Measurements from ENCODE around the gene PARVG. TPM values are rescaled to one million over a fixed set of nuclear protein-coding genes. Genes with fewer than 3 reads are reported as not detected.

The PARVG gene
- total RNA-seq, 4 donors from 2014 or later, result 7.1 to 16.2 (median 11.2) TPM

DNA sequence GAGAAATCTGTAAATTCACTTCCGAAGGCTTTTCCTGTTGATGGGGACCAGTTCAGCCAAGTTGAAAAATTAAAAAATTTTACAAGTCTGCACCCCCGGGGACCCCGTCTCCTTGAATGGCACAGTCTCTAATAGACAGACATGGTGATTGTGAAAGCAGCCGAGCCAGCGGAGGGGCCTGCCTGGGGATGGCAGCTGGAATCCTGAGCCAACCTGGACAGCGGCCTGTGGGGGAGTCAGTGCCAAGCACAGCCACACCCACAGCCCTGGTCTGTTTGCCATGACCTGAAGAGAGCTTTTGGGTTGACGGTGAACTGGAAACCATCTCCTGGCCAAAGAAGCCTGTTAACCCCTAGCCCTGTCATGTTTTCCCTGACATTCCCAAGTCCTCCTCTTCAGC lies 64.7 kb downstream of the PARVG start:
- 86% methylated on average over 6 of the region's 7 CpGs for WGBS
- TF ChIP-seq POLR2A (IDR thresholded peaks at IDR 0.05; ENCODE audit: low read depth), result no peak
- TF ChIP-seq, protein P1, sequence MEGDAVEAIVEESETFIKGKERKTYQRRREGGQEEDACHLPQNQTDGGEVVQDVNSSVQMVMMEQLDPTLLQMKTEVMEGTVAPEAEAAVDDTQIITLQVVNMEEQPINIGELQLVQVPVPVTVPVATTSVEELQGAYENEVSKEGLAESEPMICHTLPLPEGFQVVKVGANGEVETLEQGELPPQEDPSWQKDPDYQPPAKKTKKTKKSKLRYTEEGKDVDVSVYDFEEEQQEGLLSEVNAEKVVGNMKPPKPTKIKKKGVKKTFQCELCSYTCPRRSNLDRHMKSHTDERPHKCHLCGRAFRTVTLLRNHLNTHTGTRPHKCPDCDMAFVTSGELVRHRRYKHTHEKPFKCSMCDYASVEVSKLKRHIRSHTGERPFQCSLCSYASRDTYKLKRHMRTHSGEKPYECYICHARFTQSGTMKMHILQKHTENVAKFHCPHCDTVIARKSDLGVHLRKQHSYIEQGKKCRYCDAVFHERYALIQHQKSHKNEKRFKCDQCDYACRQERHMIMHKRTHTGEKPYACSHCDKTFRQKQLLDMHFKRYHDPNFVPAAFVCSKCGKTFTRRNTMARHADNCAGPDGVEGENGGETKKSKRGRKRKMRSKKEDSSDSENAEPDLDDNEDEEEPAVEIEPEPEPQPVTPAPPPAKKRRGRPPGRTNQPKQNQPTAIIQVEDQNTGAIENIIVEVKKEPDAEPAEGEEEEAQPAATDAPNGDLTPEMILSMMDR (IDR thresholded peaks at IDR 0.05), result no peak
- TF ChIP-seq POLR2AphosphoS5 (IDR thresholded peaks at IDR 0.05), result no peak
- no peak for TF ChIP-seq EP300 (IDR thresholded peaks at IDR 0.05)
- Histone ChIP-seq H3K4me3 (no peak overlapping the region), H3K4me1 (no peaks in the 10 kb centered on the region), H3K27me3 (peaks cover 0 to 5% (median 0%) of the 10 kb centered on the region in 4 donors), H3K27ac (replicated peaks in 1 of 4) (no peak overlapping the region), H3K9me3 (peaks cover 0 to 15% (median 13%) of the 10 kb centered on the region in 4 donors), H3K36me3 (peaks cover 0 to 4% (median 2%) of the 10 kb centered on the region in 4 donors)
- intact Hi-C loops (cut with DNase I), result no loop called here
- DNase-seq (ENCODE audit: extremely low spot score), result peak; percentile 81

DNA sequence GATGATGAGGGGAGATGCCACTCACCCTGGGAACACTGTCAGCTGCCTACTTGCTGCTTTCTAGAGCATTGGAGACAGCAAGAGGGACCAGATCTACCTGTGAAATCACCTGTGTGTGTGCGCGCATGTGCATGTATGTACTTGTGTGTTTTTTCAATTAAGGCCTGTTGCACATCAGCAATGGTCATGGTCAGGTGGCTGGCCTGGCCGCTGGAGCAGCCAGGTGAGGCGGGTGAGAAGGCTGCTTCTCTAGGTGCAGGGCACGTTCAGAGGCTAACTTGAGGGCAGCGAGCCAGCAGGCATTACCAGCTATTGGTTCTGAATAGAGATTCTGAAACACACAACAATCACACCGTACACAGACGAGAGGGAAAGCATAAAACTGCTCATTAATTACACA lies 65.1 kb downstream of the PARVG start:
- peak; percentile 70 for DNase-seq (ENCODE audit: extremely low spot score)
- Histone ChIP-seq H3K9me3 (peaks cover 0 to 20% (median 13%) of the 10 kb centered on the region in 4 donors), H3K4me3 (no peak overlapping the region), H3K4me1 (no peaks in the 10 kb centered on the region), H3K27me3 (peaks cover 0 to 5% (median 0%) of the 10 kb centered on the region in 4 donors), H3K27ac (replicated peaks in 1 of 4) (no peak overlapping the region), H3K36me3 (peaks cover 0 to 4% (median 2%) of the 10 kb centered on the region in 4 donors)
- intact Hi-C loops (cut with DNase I), result no loop called here
- TF ChIP-seq POLR2AphosphoS5 (IDR thresholded peaks at IDR 0.05) (no peak), POLR2A (IDR thresholded peaks at IDR 0.05; ENCODE audit: low read depth) (no peak), EP300 (IDR thresholded peaks at IDR 0.05) (no peak)
- TF ChIP-seq, protein P1 (IDR thresholded peaks at IDR 0.05), result no peak
- WGBS, result 79% methylated on average over 6 of the region's 8 CpGs

DNA sequence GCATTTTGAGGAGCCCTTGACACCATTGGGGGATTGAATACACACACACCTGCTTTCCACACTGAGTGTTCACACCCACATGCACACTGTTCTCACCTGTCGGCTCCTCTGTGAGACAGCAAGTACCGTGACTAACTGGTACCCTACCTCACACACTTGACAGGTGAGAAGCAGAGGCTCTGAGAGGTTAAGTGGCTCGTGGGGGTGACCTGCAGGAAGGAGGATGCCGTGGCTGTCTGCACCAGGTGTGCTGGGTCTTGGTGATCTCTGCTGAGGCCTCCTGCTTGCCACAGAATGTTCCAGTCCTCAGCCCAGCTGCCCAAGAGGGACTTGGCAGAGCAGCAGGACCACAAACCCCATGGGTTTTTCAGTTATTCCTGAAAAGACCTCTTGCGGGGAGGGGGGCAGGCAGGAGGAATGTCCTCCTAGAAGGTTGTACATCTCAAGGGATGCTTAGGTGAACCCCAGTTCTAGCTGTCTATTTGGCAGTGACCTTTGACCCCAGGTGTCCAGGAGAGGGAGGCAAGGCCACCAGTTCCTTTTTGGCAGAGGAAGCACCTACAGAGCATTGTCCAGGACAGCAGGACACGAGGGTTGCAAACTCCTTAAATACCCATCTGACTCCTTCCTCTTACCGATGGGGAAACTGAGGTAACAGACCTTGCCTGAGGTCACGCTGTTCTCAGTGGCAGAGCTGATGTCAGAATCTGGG lies 66.0 kb downstream of the PARVG start:
- no peak overlapping the region for H3K27ac ChIP-seq (replicated peaks in 1 of 4)
- 100% methylated on average over 5 of the region's 8 CpGs for WGBS
- H3K36me3 ChIP-seq, result peaks cover 0 to 4% (median 2%) of the 10 kb centered on the region in 4 donors
- H3K27me3 ChIP-seq, result peaks cover 0 to 5% (median 0%) of the 10 kb centered on the region in 4 donors
- DNase-seq (ENCODE audit: extremely low spot score), result peak; percentile 82
- intact Hi-C loops (cut with DNase I), result no loop called here
- H3K4me1 ChIP-seq, result no peaks in the 10 kb centered on the region
- H3K4me3 ChIP-seq, result no peak overlapping the region
- peaks cover 0 to 20% (median 13%) of the 10 kb centered on the region in 4 donors for H3K9me3 ChIP-seq
- TF ChIP-seq POLR2AphosphoS5 (IDR thresholded peaks at IDR 0.05) (no peak), EP300 (IDR thresholded peaks at IDR 0.05) (no peak), POLR2A (IDR thresholded peaks at IDR 0.05; ENCODE audit: low read depth) (no peak)
- TF ChIP-seq, protein P1 (IDR thresholded peaks at IDR 0.05), result no peak

DNA sequence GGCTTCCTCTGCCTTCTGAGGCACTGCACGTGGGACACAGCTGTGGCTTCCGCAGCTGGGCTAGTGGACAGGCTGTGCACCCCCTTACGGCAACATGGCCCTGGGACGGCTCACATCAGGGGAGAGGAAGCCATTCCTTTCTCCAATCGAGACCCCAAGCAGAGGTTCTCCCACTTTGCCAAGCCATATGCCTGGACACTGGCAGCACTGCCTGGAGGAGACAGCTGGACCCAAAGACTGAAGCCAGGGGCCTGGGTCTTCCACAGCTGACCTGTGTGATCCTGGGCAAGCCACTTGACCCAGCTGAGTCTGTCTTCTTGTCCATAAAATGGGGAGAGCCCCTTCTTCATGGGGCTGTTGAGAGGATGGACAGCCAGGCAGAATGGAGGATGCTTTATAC lies 66.6 kb downstream of the PARVG start:
- Histone ChIP-seq H3K27ac (replicated peaks in 1 of 4) (no peak overlapping the region), H3K9me3 (peaks cover 0 to 20% (median 13%) of the 10 kb centered on the region in 4 donors), H3K4me1 (no peaks in the 10 kb centered on the region), H3K4me3 (no peak overlapping the region), H3K36me3 (peaks cover 0 to 4% (median 2%) of the 10 kb centered on the region in 4 donors), H3K27me3 (peaks cover 0 to 5% (median 0%) of the 10 kb centered on the region in 4 donors)
- 100% methylated on average over 2 of the region's 5 CpGs for WGBS
- intact Hi-C loops (cut with DNase I), result no loop called here
- TF ChIP-seq POLR2A (IDR thresholded peaks at IDR 0.05; ENCODE audit: low read depth) (no peak), POLR2AphosphoS5 (IDR thresholded peaks at IDR 0.05) (no peak), EP300 (IDR thresholded peaks at IDR 0.05) (no peak)
- TF ChIP-seq, protein P1 (IDR thresholded peaks at IDR 0.05), result no peak
- DNase-seq (ENCODE audit: extremely low spot score), result peak; percentile 53

All from esophagus muscularis mucosa (tissue), 4 donors.